ENCODE data around the gene GUK1.

GUK1 gene

DNA sequence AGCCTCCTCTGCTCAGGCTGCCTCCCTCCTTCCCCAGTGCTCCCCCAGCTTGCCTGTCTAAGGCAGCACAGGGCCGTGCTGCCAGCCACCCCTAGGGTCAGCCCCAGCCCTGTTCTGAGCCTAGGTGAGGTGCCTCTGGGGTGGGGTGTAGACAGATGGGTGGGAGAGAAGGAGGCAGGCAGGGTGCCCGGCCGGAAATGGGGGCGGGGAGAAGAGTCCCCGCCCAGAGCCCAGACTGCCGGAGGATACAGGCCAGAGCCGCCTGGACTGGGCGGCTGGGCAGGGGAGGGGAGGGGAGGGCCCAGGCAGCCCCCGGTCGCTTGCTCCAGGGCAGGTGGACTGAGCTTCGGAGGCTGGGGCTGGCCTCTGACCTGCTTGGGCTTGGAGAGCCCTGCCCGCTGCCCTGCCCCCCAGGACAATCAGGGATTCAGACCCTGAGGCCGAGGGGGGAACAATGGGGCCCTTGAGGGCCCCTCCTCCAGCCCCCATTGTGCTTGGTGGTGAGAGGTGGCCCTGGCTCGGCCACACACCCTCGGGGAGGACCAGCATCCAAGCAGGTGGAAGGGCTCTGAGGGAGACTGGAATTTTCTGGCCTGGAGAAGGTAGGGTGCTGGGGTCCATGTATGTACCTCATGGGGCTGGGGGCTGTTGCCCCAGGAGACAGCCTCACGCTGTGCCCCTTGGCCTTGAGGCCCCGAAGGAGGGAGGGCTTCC lies 9.5 kb downstream of the GUK1 start, which contains the start of gene GJC2:
Gene GJC2, plus strand, starts transcription at position 525 of the 714 bp plus-strand sequence. CDS start 7,829 bp downstream, outside the sequence.
- no peak for DNase-seq (ENCODE audit: low read depth, low spot score)

DNA sequence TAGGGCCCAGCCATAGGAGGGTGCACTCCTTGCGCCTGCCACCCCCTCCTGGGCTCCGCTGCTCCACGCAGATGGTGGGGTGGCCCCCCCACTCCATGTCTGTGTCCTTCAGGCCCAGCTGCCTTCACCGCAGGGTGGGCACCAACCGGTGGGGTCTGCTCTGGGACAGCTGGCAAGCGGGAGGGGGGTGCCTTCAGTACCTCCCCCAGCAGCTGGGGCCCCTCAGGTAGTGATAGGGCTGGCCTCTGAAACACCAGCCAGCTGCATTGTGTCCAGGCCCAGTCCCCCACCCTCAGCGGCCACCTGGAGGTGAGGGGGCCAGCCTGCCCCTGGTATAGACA lies 10.0 kb downstream of the GUK1 start:
- DNase-seq (ENCODE audit: low read depth, low spot score): no peak

DNA sequence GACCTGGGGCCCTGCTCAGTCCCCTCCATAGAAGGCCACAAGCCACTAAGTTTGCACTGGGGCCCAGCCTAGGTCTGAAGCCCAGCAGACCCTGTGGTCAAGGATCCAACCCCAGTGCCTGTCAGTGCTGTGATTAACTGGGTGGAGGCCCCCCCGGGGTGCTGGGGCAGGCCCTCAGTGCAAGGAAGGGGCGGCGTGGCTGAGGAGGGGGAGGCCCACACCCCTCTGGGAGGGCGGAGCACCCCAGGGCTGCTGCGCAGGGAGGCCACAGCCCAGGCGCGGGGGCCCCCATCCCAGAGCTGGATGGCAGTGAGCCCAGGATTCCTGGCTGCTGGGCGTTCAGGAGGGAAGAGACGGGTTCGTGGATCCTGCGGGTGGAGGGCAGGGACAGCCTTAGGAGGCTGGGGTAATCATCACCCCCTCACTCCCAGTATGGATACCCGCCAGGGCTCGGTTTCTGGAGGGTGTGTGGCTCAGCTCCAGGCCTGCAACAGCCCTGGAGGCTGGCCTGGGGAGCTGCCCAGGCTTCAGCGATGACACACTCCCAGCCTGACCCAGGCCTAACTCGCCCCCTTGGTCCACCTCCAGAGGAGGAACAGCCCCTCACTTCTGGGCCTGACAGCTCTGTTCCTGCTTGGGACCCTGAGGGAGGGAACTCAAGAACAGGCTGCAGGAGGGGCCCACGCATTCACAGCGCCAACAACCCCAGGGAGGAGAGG lies 10.5 kb downstream of the GUK1 start:
- no peak for DNase-seq (ENCODE audit: low read depth, low spot score)

DNA sequence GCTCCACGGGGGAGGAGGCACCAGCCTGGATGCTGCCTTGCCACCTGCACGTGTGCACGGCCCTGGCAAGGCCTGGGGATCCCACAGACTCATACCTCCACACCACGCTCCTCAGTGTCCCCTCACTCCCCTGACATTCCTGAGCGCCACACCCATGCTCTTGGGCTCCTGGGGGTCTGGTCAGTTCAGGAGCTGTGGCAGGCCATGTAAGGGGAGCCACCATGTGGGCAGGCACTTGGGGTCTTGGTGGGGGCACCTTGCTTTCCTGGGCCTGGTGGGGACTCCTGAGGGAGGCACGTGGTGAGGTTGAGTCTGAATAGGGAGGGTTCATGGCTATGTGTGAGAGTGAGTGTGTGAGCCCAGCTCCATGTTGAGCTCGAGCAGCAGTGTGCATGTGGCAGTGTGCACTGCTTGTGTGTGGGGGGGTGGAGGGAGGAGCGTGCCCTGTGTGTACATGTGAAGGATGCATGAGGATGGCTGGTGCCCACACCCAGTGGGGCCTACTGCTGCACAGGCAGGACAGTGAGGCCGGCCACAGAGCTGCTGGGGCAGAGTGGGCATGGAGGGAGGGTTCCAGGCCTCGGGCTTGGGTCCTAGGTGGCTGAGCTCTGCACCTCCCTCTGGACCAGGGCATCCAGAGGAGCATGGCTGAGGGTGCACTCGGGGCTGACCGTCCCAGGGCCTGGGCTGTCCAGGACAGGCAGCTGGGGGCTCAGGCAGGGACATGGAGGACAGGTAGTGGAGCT lies 11.3 kb downstream of the GUK1 start:
- DNase-seq (ENCODE audit: low read depth, low spot score): no peak

DNA sequence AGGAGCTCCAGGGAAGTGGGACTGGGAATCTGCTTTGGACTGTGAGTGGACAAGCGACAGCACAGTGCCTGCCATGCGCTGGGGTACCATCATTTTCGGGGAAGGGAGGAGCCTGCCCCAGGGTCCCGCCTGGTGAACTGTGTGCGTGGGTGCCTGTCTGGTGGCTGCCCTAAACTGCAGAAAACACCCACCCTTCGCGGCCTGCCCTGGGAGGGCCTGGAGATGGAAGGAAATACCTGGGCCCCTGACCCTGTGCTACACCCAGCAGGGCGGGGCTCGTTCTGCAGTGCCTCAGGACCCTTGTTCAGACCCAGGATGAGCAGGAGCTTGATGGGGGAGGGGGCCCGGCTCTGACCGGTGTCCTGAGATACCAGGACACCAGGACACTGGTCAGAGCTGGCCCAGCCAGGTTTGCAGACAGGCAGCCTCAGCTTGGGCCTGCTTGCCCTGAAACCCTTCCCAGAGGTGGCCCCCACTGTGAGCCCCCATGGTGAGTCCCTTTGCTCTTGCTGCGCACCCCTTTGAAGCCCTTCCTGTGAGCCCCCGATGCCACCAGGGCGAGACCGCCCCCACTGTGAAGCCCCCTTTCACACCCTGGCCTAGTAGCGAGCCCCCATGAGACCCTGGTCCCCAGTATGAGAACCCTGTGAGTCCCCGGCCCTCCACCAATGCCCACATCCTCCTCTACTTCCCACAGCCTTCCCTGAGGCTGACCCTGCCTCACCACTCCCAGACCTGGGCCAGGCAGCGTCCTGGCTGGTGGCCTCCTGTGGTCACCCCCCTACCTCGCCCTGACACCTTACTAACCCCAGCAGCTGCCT lies 12.2 kb downstream of the GUK1 start:
- no peak for DNase-seq (ENCODE audit: low read depth, low spot score)

DNA sequence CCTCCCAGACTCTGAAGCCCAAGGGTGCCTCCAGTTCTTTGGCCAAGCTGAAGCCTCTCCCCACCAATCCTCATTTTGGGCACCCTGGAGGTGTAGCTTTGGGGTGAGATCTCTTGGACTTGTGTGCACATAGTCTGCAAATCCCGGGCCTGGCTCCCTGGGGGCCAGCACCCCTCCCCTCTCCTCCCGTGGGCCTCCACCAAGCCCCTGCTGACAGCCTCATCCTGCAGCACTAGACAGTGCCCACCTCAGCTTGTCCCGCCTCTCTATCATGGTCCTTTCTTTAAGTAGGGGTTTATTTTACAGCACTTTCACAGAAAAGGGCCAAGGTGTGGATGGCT lies 12.8 kb downstream of the GUK1 start:
- no peak for DNase-seq (ENCODE audit: low read depth, low spot score)

DNA sequence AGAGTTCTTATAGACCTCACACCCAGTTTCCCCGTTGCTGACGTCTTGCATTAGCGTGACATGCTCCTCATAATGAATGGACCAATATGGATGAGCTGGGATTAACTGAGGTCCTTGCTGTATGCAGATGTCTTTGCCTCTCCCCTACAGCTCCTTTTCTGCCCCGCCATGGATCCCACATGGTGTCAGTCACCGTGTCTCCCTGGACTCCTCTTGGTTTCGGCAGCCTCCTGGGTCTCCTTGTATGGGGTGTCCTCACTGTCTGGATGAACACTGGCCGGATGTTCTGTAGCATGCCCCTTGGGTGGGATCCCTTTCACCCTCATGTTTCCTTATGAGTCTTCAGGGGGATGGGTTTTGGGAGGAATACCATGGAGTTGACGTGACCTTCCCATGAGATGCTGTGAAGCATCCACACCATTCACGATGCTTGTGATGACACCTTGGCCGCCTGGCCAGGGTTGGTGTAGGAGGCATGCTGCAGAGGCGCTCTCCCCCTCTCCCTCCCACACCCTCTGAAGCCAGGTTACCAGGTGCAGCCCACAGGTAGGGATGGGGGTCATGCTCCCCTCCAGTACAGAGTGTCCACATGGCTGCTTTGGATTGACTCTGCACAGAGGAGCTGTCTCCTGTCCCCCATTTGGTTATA lies 14.1 kb downstream of the GUK1 start:
- no peak for DNase-seq (ENCODE audit: low read depth, low spot score)

- DNase-seq (ENCODE audit: low read depth, low spot score): no peak
These were observed 14.8 kb downstream of the GUK1 start for GRCh38 chr1:228154670-228155571.

DNA sequence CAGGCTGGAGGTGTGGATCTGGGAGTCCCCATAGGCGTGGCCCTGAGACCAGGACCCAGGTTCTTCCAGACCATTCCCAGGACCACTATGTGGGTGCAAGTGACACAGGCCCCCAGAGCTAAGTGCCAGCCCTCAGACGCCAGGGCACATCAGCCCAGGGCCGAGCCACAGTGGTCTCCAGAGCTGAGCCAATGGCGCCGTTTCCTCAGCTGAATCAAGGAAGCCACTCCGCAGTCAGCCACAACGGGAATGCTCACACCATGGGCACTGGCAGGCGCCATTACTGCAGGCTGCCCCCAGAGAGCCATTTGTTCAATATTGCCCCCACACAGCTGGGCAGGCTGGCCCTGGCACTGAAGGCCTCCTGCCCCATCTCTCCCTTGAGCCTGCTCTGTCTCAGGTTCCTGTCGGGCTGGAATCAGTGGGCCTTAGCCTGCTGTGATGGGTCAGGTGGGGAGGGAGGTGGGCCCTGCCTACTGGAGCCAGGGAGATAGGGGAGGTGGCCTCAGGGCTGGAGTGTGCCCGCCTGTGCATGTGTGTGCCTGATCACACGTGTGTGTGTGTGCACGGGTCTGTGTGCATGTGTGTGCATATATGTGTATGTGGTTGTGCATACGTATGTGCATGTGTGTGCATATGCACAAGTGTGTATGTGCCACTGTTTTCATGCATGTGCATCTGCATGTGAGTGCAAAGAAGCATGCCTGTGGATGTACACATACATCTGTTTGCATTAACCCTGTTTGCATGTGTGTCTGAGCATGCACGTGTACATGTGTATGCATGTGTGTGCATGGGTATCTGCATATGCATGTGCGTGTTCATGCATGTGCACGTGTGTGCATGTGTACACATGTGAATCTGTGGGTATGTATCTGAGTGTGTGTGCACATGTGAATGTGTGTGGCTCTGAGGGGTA lies 15.8 kb downstream of the GUK1 start:
- DNase-seq (ENCODE audit: low read depth, low spot score): no peak

DNA sequence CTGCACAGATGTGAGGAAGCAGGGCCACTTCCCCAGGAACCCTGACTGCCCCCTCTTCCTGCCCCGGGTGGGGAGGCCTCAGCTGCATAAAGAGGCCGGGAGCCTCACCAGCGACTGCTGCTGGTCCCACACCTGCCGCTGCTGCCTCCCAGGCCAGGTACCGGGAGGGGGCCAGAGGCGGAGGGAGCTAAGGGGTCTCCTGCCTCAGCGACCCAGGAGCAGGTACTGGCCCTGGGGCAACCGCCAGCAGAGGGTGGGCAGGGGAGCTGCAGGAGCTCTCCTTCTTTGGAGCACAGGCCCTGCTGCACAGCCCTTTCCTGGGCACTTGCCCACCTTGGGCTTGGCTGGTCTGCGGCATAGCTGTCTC lies 16.4 kb downstream of the GUK1 start:
- DNase-seq (ENCODE audit: low read depth, low spot score): no peak

DNA sequence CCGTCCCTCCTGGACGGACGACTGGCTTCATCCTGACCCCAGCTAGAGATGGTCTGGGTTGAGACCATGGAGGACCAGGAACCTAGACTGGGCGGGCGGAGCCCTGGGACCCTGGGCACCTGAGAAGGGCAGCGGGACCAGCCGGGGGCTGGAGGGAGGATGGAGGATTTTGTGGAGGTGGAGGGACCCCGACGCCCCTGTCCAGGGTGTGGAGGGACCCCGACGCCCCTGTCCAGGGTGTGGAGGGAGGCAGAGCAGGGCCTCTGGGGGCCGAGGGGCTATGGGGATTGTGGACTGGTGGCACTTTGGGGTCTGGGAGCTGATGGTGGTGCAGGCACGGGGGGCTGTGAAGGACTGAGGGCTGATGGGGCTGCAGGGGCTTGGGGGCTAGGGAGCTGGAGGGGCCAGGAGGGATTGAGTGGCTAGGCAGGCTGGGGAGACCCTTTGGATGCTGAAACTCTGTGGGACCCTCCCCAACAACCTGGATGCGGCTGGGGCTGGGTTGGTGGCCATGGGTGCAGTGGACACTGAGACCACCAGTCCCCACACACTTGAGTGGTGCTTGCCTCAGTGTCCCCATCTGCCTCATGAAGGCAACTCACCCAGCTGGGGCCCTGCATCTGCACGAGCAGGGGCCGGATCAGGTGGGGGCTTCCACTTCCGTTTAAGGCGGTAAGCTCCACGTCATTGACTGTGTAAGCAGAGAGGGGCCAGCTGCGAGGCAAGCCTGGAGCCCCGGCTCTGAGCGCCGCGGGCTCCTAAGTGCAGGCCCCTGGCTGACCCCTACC lies 17.1 kb downstream of the GUK1 start:
- no peak for DNase-seq (ENCODE audit: low read depth, low spot score)

- no peak for DNase-seq (ENCODE audit: low read depth, low spot score)
These were observed 17.6 kb downstream of the GUK1 start for GRCh38 chr1:228157729-228158126.

DNA sequence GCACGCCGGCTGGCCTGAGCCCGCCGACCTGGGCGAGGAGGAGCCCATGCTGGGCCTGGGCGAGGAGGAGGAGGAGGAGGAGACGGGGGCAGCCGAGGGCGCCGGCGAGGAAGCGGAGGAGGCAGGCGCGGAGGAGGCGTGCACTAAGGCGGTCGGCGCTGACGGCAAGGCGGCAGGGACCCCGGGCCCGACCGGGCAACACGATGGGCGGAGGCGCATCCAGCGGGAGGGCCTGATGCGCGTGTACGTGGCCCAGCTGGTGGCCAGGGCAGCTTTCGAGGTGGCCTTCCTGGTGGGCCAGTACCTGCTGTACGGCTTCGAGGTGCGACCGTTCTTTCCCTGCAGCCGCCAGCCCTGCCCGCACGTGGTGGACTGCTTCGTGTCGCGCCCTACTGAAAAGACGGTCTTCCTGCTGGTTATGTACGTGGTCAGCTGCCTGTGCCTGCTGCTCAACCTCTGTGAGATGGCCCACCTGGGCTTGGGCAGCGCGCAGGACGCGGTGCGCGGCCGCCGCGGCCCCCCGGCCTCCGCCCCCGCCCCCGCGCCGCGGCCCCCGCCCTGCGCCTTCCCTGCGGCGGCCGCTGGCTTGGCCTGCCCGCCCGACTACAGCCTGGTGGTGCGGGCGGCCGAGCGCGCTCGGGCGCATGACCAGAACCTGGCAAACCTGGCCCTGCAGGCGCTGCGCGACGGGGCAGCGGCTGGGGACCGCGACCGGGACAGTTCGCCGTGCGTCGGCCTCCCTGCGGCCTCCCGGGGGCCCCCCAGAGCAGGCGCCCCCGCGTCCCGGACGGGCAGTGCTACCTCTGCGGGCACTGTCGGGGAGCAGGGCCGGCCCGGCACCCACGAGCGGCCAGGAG lies 18.3 kb downstream of the GUK1 start:
- DNase-seq (ENCODE audit: low read depth, low spot score): no peak

DNA sequence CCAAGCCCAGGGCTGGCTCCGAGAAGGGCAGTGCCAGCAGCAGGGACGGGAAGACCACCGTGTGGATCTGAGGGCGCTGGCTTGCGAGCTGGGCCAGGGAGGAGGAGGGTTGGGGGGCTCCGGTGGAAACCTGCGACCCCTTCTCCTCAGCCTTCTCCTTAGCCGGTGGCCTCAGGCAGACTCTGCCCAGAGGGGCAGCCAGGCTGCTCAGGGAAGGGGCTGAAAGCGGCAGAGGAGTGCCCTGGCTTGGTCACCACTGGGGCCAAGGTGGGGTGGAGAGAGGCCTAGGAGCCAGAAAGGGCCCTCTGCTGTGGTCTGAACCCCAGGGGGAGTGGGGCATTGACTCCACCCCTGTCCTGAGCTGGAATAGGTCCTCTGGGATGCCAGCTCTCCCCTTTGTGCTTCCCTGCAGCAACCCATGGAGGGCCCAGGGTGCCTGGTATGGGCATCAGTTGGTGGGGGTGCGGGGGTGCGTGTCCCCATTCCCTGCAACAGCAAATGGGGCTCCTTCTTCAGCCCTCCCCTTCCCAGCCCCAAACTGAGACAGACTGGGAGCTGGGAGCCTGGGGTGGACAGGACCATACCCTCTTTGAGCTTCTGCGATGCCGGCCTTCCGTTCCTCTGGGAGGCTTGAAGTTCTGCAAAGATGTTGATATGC lies 19.1 kb downstream of the GUK1 start:
- DNase-seq (ENCODE audit: low read depth, low spot score): no peak

DNA sequence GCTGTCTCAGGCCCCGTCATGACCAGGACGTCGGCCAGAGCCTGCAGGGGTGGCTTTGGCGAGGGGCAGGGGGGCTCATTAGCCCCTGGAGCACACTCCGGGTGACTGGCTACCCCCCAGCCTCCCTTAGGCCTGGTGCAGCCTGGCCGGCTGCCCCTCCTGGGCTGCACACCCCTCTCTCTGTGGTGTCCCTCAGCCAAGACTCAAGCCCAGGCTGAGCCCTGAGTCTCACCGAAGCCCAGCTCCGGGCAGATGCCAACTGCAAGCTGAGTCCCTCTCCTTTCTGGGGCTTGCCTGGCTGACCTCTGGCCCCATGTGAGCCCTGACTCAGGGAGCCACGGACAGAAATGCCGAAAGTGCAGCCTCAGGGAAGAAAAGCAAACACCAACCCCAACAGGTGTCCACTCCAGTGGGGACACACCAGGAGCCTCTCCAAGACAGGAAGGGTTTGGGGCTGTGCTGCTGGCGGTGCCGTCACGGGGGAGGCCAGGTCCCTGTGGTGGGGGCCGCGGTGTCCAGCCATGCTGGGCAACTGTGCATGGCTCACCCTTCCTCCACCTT lies 20.2 kb downstream of the GUK1 start:
- no peak for DNase-seq (ENCODE audit: low read depth, low spot score)

GRCh38 chr1:228161362-228161761 lies 21.3 kb downstream of the GUK1 start:
- DNase-seq (ENCODE audit: low read depth, low spot score): no peak

GRCh38 chr1:228161866-228162265 lies 21.8 kb downstream of the GUK1 start:
- DNase-seq (ENCODE audit: low read depth, low spot score): no peak
